Fibroblast of lung (primary cell): ENCODE results near the gene ALOX12B. TPM values are rescaled to one million over a fixed set of nuclear protein-coding genes. Genes with fewer than 3 reads are reported as not detected.

Experiments used
- DNase-seq, 2 donors: peaks; one replicate each; pipeline versions ENCODE4 v3.0.0 to v3.0.0-alpha.2; 2010; ENCODE audit warnings: low read depth in 2 of 2
- H2AFZ ChIP-seq: 2 replicates; pipeline ENCODE4 v1.5.1; 2012; ENCODE audit warnings: low read length, control low read depth, inconsistent platforms
- H3K27ac ChIP-seq: 2 replicates; pipeline ENCODE4 v1.5.1; 2011; ENCODE audit warnings: low read length, control low read depth; ENCODE audit not compliant: insufficient read depth
- H3K27me3 ChIP-seq: 2 replicates; pipeline ENCODE4 v1.5.1; 2011; ENCODE audit warnings: mild to moderate bottlenecking, low read length; ENCODE audit not compliant: control insufficient read depth, insufficient read depth
- H3K36me3 ChIP-seq: 2 replicates; pipeline ENCODE4 v1.5.1; 2011; ENCODE audit warnings: low read length; ENCODE audit not compliant: control insufficient read depth, insufficient read depth
- H3K4me1 ChIP-seq: 2 replicates; pipeline ENCODE4 v1.5.1; 2011; ENCODE audit warnings: low read length; ENCODE audit not compliant: control insufficient read depth, insufficient read depth; ENCODE audit errors: extremely low read depth
- H3K4me2 ChIP-seq: 2 replicates; pipeline ENCODE4 v1.5.1; 2011; ENCODE audit warnings: low read length, control low read depth; ENCODE audit not compliant: insufficient read depth; ENCODE audit errors: extremely low read depth
- H3K4me3 ChIP-seq, 4 experiments: fragments of 200-600 bp in 1 of 4; sonication (generic) in 1 of 4; replicated peaks in 1 of 4; 2 replicates each; pipeline ENCODE4 v1.5.1; 2011 to 2016; ENCODE audit warnings: low read length in 4 of 4, low read depth in 3 of 4, mild to moderate bottlenecking in 3 of 4, control low read depth in 2 of 4, inconsistent platforms in 1 of 4, mixed read lengths in 1 of 4; ENCODE audit not compliant: insufficient read depth in 1 of 4; ENCODE audit errors: control extremely low read depth in 1 of 4
- H3K79me2 ChIP-seq: 2 replicates; pipeline ENCODE4 v1.5.1; 2012; ENCODE audit warnings: mild to moderate bottlenecking, low read length, inconsistent platforms; ENCODE audit not compliant: control insufficient read depth, insufficient read depth
- H3K9ac ChIP-seq: 2 replicates; pipeline ENCODE4 v1.5.1; 2011; ENCODE audit warnings: mild to moderate bottlenecking, low read length, control low read depth; ENCODE audit not compliant: insufficient read depth
- H3K9me3 ChIP-seq: 2 replicates; pipeline ENCODE4 v1.5.1; 2012; ENCODE audit warnings: low read depth, low read length; ENCODE audit not compliant: control insufficient read depth, insufficient read depth
- H4K20me1 ChIP-seq: 2 replicates; pipeline ENCODE4 v1.5.1; 2011; ENCODE audit warnings: low read length; ENCODE audit not compliant: control insufficient read depth, insufficient read depth; ENCODE audit errors: extremely low read depth
- EZH2 ChIP-seq: IDR thresholded peaks from 2 replicates; pipeline ENCODE4 v1.5.1; 2012; ENCODE audit warnings: low read length, control low read depth, mild to moderate bottlenecking; ENCODE audit errors: missing control alignments
- polyA plus RNA-seq, 2 donors: library from polyadenylated mRNA; depleted of rRNA in 1 of 2; stranded (reverse) in 1 of 2; unstranded in 1 of 2; fragments of >200 nt; gene quantifications; 2 replicates each; pipeline ENCODE4 v1.2.1, GENCODE V29; 2011 to 2012; ENCODE audit warnings: missing spikeins in 1 of 2
- total RNA-seq: library from RNA; depleted of rRNA; stranded (reverse); fragments of >200 nt; gene quantifications from 2 replicates; pipeline ENCODE4 v1.2.1, GENCODE V29; 2014
- TF ChIP-seq, protein P1 (sequence below), 2 donors: IDR thresholded peaks in 1 of 2; conservative IDR thresholded peaks in 1 of 2; 1 replicate in 1 of 2; 2 replicates in 1 of 2; pipeline ENCODE4 v1.5.1; 2011 to 2012; ENCODE audit warnings: low read length in 2 of 2, control low read depth in 1 of 2, inconsistent platforms in 1 of 2, low read depth in 1 of 2, mild to moderate bottlenecking in 1 of 2

The ALOX12B gene
- total and polyA plus RNA-seq, 2 donors (not counting 1 experiment from before 2014, with no cell fraction given), result not detected

DNA sequence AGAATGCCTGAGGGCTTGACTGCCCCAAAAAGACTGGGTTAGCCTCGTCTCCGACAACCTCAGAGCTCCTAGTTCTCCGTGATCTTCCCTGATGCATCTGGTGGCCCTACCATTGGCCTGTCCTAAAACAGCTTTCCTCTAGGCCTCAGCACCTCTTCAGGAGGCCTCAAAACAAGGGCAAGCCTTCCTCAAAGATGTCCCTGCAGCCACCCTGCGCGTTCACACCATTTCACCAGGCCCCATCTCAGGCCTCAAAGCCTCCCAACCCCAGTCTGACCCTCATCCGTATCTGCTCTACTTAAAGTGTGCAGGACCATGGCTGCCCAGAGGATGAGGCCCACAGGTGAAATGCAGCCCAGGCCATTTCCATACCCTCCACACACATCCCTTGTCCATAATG is 23.4 kb upstream of the ALOX12B start:
- Histone ChIP-seq H3K9me3 (no peaks in the 10 kb centered on the region), H3K27me3 (peaks cover 50% of the 10 kb centered on the region), H2AFZ (no peak overlapping the region), H4K20me1 (no peaks in the 10 kb centered on the region), H3K79me2 (no peaks in the 10 kb centered on the region), H3K4me3 (no peak overlapping the region), H3K36me3 (no peaks in the 10 kb centered on the region), H3K4me2 (no peak overlapping the region), H3K9ac (no peak overlapping the region), H3K4me1 (no peaks in the 10 kb centered on the region), H3K27ac (no peak overlapping the region)
- DNase-seq, result no peak
- TF ChIP-seq, protein P1, sequence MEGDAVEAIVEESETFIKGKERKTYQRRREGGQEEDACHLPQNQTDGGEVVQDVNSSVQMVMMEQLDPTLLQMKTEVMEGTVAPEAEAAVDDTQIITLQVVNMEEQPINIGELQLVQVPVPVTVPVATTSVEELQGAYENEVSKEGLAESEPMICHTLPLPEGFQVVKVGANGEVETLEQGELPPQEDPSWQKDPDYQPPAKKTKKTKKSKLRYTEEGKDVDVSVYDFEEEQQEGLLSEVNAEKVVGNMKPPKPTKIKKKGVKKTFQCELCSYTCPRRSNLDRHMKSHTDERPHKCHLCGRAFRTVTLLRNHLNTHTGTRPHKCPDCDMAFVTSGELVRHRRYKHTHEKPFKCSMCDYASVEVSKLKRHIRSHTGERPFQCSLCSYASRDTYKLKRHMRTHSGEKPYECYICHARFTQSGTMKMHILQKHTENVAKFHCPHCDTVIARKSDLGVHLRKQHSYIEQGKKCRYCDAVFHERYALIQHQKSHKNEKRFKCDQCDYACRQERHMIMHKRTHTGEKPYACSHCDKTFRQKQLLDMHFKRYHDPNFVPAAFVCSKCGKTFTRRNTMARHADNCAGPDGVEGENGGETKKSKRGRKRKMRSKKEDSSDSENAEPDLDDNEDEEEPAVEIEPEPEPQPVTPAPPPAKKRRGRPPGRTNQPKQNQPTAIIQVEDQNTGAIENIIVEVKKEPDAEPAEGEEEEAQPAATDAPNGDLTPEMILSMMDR (conservative IDR thresholded peaks at IDR 0.05 in 1 of 2, IDR thresholded peaks at IDR 0.05 in 1 of 2; ENCODE audit: low read depth in 1 of 2, low read length in 2 of 2), result no peak
- no peak for TF ChIP-seq EZH2

DNA sequence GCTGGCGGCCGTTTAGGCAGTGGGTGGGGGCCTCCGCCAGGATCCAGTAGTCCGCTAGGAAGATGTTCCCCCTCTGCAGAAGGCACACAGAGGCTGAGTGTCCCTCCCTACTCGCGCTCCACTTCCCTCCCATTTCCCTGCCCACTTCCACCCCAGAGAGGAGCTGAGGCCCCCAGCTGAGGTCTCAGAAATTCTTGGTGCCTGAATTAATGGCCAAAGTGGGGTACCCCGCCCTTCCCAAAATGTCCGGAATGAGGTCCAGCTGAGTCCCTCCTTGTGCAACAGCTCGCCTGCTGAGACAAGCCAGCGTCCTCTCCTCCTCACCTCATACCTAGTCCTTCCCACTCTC is 22.9 kb upstream of the ALOX12B start:
- Histone ChIP-seq H4K20me1 (no peaks in the 10 kb centered on the region), H3K4me3 (no peak overlapping the region), H3K9ac (no peak overlapping the region), H3K9me3 (no peaks in the 10 kb centered on the region), H3K27ac (no peak overlapping the region), H3K27me3 (peaks cover 46% of the 10 kb centered on the region), H3K79me2 (no peaks in the 10 kb centered on the region), H3K4me2 (no peak overlapping the region), H2AFZ (no peak overlapping the region), H3K36me3 (no peaks in the 10 kb centered on the region), H3K4me1 (no peaks in the 10 kb centered on the region)
- DNase-seq, result no peak
- TF ChIP-seq, protein P1 (conservative IDR thresholded peaks at IDR 0.05 in 1 of 2, IDR thresholded peaks at IDR 0.05 in 1 of 2; ENCODE audit: low read depth in 1 of 2, low read length in 2 of 2), result no peak
- TF ChIP-seq EZH2, result no peak

DNA sequence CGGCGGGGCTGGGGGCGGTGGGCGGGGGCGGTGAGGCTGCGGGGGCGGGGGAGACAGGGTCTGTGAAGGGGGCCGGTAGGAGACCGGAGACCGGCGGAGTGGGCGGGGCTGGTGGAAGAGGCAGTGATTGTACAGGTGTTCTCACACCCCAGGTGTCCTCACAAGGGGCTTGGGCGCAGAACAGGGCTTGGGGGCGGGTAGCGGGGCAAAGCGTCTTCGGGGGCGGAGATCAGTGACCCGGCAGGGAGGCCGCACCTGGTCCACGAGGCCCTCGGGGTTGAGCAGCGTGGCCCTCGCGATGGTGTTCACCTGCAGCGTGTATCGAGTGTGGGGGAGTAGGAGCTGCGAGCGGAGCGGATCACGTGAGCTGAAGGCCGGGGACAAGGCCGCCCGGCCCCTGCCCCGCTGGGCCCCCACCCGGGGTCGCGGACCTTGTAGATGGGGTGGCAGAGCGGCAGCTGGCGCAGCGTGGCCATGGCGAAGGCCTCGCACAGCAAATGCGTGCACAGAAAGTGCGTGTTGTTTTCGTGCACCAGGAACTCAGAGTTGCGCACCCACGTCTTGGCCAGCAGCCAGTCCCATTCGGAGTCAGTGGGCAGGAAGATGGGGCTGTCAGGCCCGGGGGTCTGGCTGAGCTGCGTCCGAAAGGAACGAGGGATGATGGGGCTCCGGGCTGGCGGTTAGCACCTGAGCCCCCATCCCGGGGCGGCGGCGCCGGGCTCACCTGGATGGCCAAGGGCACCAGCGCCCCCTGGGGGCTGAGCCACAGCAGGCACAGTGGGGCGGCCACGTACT is 22.3 kb upstream of the ALOX12B start:
- Histone ChIP-seq H3K9ac (no peak overlapping the region), H3K27ac (no peak overlapping the region), H3K27me3 (peaks cover 40% of the 10 kb centered on the region), H3K4me1 (no peaks in the 10 kb centered on the region), H3K36me3 (no peaks in the 10 kb centered on the region), H4K20me1 (no peaks in the 10 kb centered on the region), H3K9me3 (no peaks in the 10 kb centered on the region), H3K79me2 (no peaks in the 10 kb centered on the region), H3K4me2 (peak overlapping the region; percentile 25), H2AFZ (no peak overlapping the region), H3K4me3 (peak overlapping the region in 1 of 4 experiments; percentile 10)
- peak; percentile 11 to 14 for DNase-seq
- TF ChIP-seq EZH2, result peak; percentile 73
- TF ChIP-seq, protein P1 (conservative IDR thresholded peaks at IDR 0.05 in 1 of 2, IDR thresholded peaks at IDR 0.05 in 1 of 2; ENCODE audit: low read depth in 1 of 2, low read length in 2 of 2), result peak; percentile 41 to 67
